Measurements from ENCODE around the gene TEDC2.

TEDC2 gene

GRCh38 chr16:2508722-2509400, 49.0 kb downstream of the TEDC2 start:
- H3K4me3 ChIP-seq (ENCODE audit: low read depth in 1 of 5, low read length in 5 of 5) = no peak overlapping the region
- H3K27ac ChIP-seq (ENCODE audit: low read depth, low read length) = no peak overlapping the region
- peaks cover 0 to 52% (median 32%) of the 10 kb centered on the region in 5 donors for H3K4me1 ChIP-seq (ENCODE audit: control insufficient read depth in 5 of 5, insufficient read depth in 5 of 5, low read length in 5 of 5)
- H3K36me3 ChIP-seq (ENCODE audit: control insufficient read depth in 5 of 5, insufficient read depth in 5 of 5, low read length in 5 of 5) = no peaks in the 10 kb centered on the region
- H3K9ac ChIP-seq (ENCODE audit: low read length in 5 of 5) = no peak overlapping the region
- no peaks in the 10 kb centered on the region for H3K9me3 ChIP-seq (ENCODE audit: control insufficient read depth in 5 of 5, low read length in 5 of 5)
- no peaks in the 10 kb centered on the region for H3K27me3 ChIP-seq (ENCODE audit: control insufficient read depth in 5 of 5, insufficient read depth in 4 of 5, low read length in 5 of 5)

GRCh38 chr16:2511128-2511800, 51.4 kb downstream of the TEDC2 start:
- Histone ChIP-seq H3K9ac (ENCODE audit: low read length in 5 of 5) (peak overlapping the region in 1 of 5 donors; percentile 41), H3K27ac (ENCODE audit: low read depth, low read length) (no peak overlapping the region), H3K9me3 (ENCODE audit: control insufficient read depth in 5 of 5, low read length in 5 of 5) (no peaks in the 10 kb centered on the region), H3K36me3 (ENCODE audit: control insufficient read depth in 5 of 5, insufficient read depth in 5 of 5, low read length in 5 of 5) (peaks cover 0 to 1% (median 0%) of the 10 kb centered on the region in 5 donors), H3K4me1 (ENCODE audit: control insufficient read depth in 5 of 5, insufficient read depth in 5 of 5, low read length in 5 of 5) (peaks cover 9 to 71% (median 48%) of the 10 kb centered on the region in 5 donors), H3K4me3 (ENCODE audit: low read depth in 1 of 5, low read length in 5 of 5) (peak overlapping the region in 3 of 5 donors; percentile 6 to 14 (median 13)), H3K27me3 (ENCODE audit: control insufficient read depth in 5 of 5, insufficient read depth in 4 of 5, low read length in 5 of 5) (no peaks in the 10 kb centered on the region)

- peaks cover 18 to 77% (median 55%) of the 10 kb centered on the region in 5 donors for H3K4me1 ChIP-seq (ENCODE audit: control insufficient read depth in 5 of 5, insufficient read depth in 5 of 5, low read length in 5 of 5)
- peaks cover 0 to 2% (median 0%) of the 10 kb centered on the region in 5 donors for H3K36me3 ChIP-seq (ENCODE audit: control insufficient read depth in 5 of 5, insufficient read depth in 5 of 5, low read length in 5 of 5)
- peak overlapping the region; percentile 16 for H3K27ac ChIP-seq (ENCODE audit: low read depth, low read length)
- H3K9me3 ChIP-seq (ENCODE audit: control insufficient read depth in 5 of 5, low read length in 5 of 5) = no peaks in the 10 kb centered on the region
- no peaks in the 10 kb centered on the region for H3K27me3 ChIP-seq (ENCODE audit: control insufficient read depth in 5 of 5, insufficient read depth in 4 of 5, low read length in 5 of 5)
- H3K4me3 ChIP-seq (ENCODE audit: low read depth in 1 of 5, low read length in 5 of 5) = peak overlapping the region in 2 of 5 donors; percentile 13 to 14
- peak overlapping the region in 1 of 5 donors; percentile 41 for H3K9ac ChIP-seq (ENCODE audit: low read length in 5 of 5)
Measured at GRCh38 chr16:2511996-2512734, 52.3 kb downstream of the TEDC2 start.

GRCh38 chr16:2512735-2513404, 53.0 kb downstream of the TEDC2 start:
- Histone ChIP-seq H3K27me3 (ENCODE audit: control insufficient read depth in 5 of 5, insufficient read depth in 4 of 5, low read length in 5 of 5) (no peaks in the 10 kb centered on the region), H3K9ac (ENCODE audit: low read length in 5 of 5) (peak overlapping the region in 2 of 5 donors; percentile 23 to 66), H3K36me3 (ENCODE audit: control insufficient read depth in 5 of 5, insufficient read depth in 5 of 5, low read length in 5 of 5) (peaks cover 0 to 2% (median 0%) of the 10 kb centered on the region in 5 donors), H3K9me3 (ENCODE audit: control insufficient read depth in 5 of 5, low read length in 5 of 5) (no peaks in the 10 kb centered on the region), H3K4me1 (ENCODE audit: control insufficient read depth in 5 of 5, insufficient read depth in 5 of 5, low read length in 5 of 5) (peaks cover 21 to 77% (median 55%) of the 10 kb centered on the region in 5 donors), H3K27ac (ENCODE audit: low read depth, low read length) (peak overlapping the region; percentile 16), H3K4me3 (ENCODE audit: low read depth in 1 of 5, low read length in 5 of 5) (peak overlapping the region in 4 of 5 donors; percentile 57 to 90 (median 74))

GRCh38 chr16:2513405-2514332, 53.8 kb downstream of the TEDC2 start, which contains the start of gene ATP6V0C:
Gene ATP6V0C, plus strand, starts transcription at chr16:2513952. Its CDS starts 152 bp downstream, at chr16:2514104.
- peaks cover 21 to 78% (median 57%) of the 10 kb centered on the region in 5 donors for H3K4me1 ChIP-seq (ENCODE audit: control insufficient read depth in 5 of 5, insufficient read depth in 5 of 5, low read length in 5 of 5)
- peak within 1 kb of the TSS; percentile 76 to 96 (median 90) for H3K4me3 ChIP-seq (ENCODE audit: low read depth in 1 of 5, low read length in 5 of 5)
- no peaks in the 10 kb centered on the region for H3K9me3 ChIP-seq (ENCODE audit: control insufficient read depth in 5 of 5, low read length in 5 of 5)
- H3K36me3 ChIP-seq (ENCODE audit: control insufficient read depth in 5 of 5, insufficient read depth in 5 of 5, low read length in 5 of 5) = peaks cover 0 to 2% (median 0%) of the 10 kb centered on the region in 5 donors
- peak within 1 kb of the TSS; percentile 84 for H3K27ac ChIP-seq (ENCODE audit: low read depth, low read length)
- H3K9ac ChIP-seq (ENCODE audit: low read length in 5 of 5) = peak within 1 kb of the TSS; percentile 86 to 99 (median 95)
- no peaks in the 10 kb centered on the region for H3K27me3 ChIP-seq (ENCODE audit: control insufficient read depth in 5 of 5, insufficient read depth in 4 of 5, low read length in 5 of 5)
